Parathyroid adenoma (tissue), 2 donors: Measurements from ENCODE around the gene DNAJC2.

Source experiments
- H2AFZ ChIP-seq: fragments of 300-600 bp; sonication (generic); one replicate; pipeline ENCODE4 v1.7.0; 2017; ENCODE audit warnings: antibody characterized with exemption, mild to moderate bottlenecking
- H3K27ac ChIP-seq: fragments of 300-600 bp; sonication (generic); one replicate; pipeline ENCODE4 v1.7.0; 2017
- H3K27me3 ChIP-seq: fragments of 300-600 bp; sonication (generic); one replicate; pipeline ENCODE4 v1.7.0; 2017; ENCODE audit warnings: low read length; ENCODE audit not compliant: control insufficient read depth, insufficient read depth
- H3K36me3 ChIP-seq: fragments of 300-600 bp; sonication (generic); one replicate; pipeline ENCODE4 v1.7.0; 2017; ENCODE audit warnings: low read length; ENCODE audit not compliant: control insufficient read depth, insufficient read depth
- H3K4me1 ChIP-seq: fragments of 300-600 bp; sonication (generic); one replicate; pipeline ENCODE4 v1.7.0; 2017; ENCODE audit warnings: control low read depth
- H3K4me2 ChIP-seq: fragments of 300-600 bp; sonication (generic); one replicate; pipeline ENCODE4 v1.7.0; 2017; ENCODE audit warnings: low read length
- H3K4me3 ChIP-seq: fragments of 300-600 bp; sonication (generic); one replicate; pipeline ENCODE4 v1.7.0; 2017; ENCODE audit warnings: low read depth, low read length
- H3K79me2 ChIP-seq: fragments of 300-600 bp; sonication (generic); one replicate; pipeline ENCODE4 v1.7.0; 2017; ENCODE audit warnings: control low read depth
- H3K9ac ChIP-seq: fragments of 300-600 bp; sonication (generic); one replicate; pipeline ENCODE4 v1.7.0; 2017; ENCODE audit warnings: mild to moderate bottlenecking
- H3K9me3 ChIP-seq: fragments of 300-600 bp; sonication (generic); one replicate; pipeline ENCODE4 v1.7.0; 2017; ENCODE audit warnings: low read length; ENCODE audit not compliant: control insufficient read depth
- CTCF ChIP-seq: fragments of 300-600 bp; sonication (generic); IDR thresholded peaks from one replicate; pipeline ENCODE4 v1.7.0; 2017; ENCODE audit warnings: antibody characterized with exemption, mild to moderate bottlenecking
- donor health status: primary hyperparathyroidism.

Gene DNAJC2

GRCh38 chr7:103349805-103350204 lies 5.2 kb upstream of the DNAJC2 start:
- no peak overlapping the region for H3K9ac ChIP-seq
- TF ChIP-seq CTCF: no peak
- H3K79me2 ChIP-seq: peaks cover 55% of the 10 kb centered on the region
- no peaks in the 10 kb centered on the region for H3K4me1 ChIP-seq
- H3K36me3 ChIP-seq: no peaks in the 10 kb centered on the region
- no peak overlapping the region for H3K4me2 ChIP-seq
- no peak overlapping the region for H3K4me3 ChIP-seq
- no peak overlapping the region for H3K27ac ChIP-seq
- H3K27me3 ChIP-seq: no peaks in the 10 kb centered on the region
- H2AFZ ChIP-seq: no peak overlapping the region
- H3K9me3 ChIP-seq: no peaks in the 10 kb centered on the region

- no peak overlapping the region for H3K9ac ChIP-seq
- no peak overlapping the region for H2AFZ ChIP-seq
- no peaks in the 10 kb centered on the region for H3K36me3 ChIP-seq
- no peaks in the 10 kb centered on the region for H3K27me3 ChIP-seq
- peak overlapping the region; percentile 79 for H3K4me2 ChIP-seq
- peak overlapping the region; percentile 76 for H3K4me3 ChIP-seq
- no peak for TF ChIP-seq CTCF
- H3K27ac ChIP-seq: no peak overlapping the region
- H3K9me3 ChIP-seq: no peaks in the 10 kb centered on the region
- no peaks in the 10 kb centered on the region for H3K4me1 ChIP-seq
- peaks cover 59% of the 10 kb centered on the region for H3K79me2 ChIP-seq
Measured at GRCh38 chr7:103348959-103349358, 4.4 kb upstream of the DNAJC2 start.

- Histone ChIP-seq H3K27ac (no peak overlapping the region), H3K9me3 (no peaks in the 10 kb centered on the region), H3K79me2 (peaks cover 63% of the 10 kb centered on the region), H2AFZ (no peak overlapping the region), H3K27me3 (no peaks in the 10 kb centered on the region), H3K36me3 (no peaks in the 10 kb centered on the region), H3K9ac (no peak overlapping the region), H3K4me2 (peak overlapping the region; percentile 79), H3K4me3 (peak overlapping the region; percentile 76), H3K4me1 (peaks cover 3% of the 10 kb centered on the region)
- TF ChIP-seq CTCF: no peak
Measured at GRCh38 chr7:103348452-103348851, 3.9 kb upstream of the DNAJC2 start.

- no peaks in the 10 kb centered on the region for H3K9me3 ChIP-seq
- H2AFZ ChIP-seq: peak within 1 kb of the TSS; percentile 87
- no peak for TF ChIP-seq CTCF
- peaks cover 61% of the 10 kb centered on the region for H3K79me2 ChIP-seq
- peak within 1 kb of the TSS; percentile 76 for H3K4me3 ChIP-seq
- peak within 1 kb of the TSS; percentile 79 for H3K4me2 ChIP-seq
- H3K27me3 ChIP-seq: no peaks in the 10 kb centered on the region
- peak within 1 kb of the TSS; percentile 15 for H3K9ac ChIP-seq
- H3K4me1 ChIP-seq: peaks cover 7% of the 10 kb centered on the region
- H3K36me3 ChIP-seq: no peaks in the 10 kb centered on the region
- peak within 1 kb of the TSS; percentile 79 for H3K27ac ChIP-seq
Measured at GRCh38 chr7:103347507-103348267, 3.1 kb upstream of the DNAJC2 start, which contains the start of gene PSMC2. Gene PSMC2, plus strand, starts transcription at chr7:103347643. Its CDS starts 69 bp downstream, at chr7:103347712.

GRCh38 chr7:103346396-103346795 lies 1.8 kb upstream of the DNAJC2 start:
- Histone ChIP-seq H3K9me3 (no peaks in the 10 kb centered on the region), H3K36me3 (no peaks in the 10 kb centered on the region), H3K4me3 (no peak overlapping the region), H3K4me1 (peaks cover 7% of the 10 kb centered on the region), H3K79me2 (peaks cover 54% of the 10 kb centered on the region), H3K27ac (no peak overlapping the region), H3K9ac (no peak overlapping the region), H3K4me2 (no peak overlapping the region), H2AFZ (no peak overlapping the region), H3K27me3 (no peaks in the 10 kb centered on the region)
- TF ChIP-seq CTCF: no peak
